ENCODE data around the gene SLC35F4.

- TF ChIP-seq, protein P1, sequence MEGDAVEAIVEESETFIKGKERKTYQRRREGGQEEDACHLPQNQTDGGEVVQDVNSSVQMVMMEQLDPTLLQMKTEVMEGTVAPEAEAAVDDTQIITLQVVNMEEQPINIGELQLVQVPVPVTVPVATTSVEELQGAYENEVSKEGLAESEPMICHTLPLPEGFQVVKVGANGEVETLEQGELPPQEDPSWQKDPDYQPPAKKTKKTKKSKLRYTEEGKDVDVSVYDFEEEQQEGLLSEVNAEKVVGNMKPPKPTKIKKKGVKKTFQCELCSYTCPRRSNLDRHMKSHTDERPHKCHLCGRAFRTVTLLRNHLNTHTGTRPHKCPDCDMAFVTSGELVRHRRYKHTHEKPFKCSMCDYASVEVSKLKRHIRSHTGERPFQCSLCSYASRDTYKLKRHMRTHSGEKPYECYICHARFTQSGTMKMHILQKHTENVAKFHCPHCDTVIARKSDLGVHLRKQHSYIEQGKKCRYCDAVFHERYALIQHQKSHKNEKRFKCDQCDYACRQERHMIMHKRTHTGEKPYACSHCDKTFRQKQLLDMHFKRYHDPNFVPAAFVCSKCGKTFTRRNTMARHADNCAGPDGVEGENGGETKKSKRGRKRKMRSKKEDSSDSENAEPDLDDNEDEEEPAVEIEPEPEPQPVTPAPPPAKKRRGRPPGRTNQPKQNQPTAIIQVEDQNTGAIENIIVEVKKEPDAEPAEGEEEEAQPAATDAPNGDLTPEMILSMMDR (conservative IDR thresholded peaks at IDR 0.05; ENCODE audit: low read depth, low read length) = no peak
- TF ChIP-seq EZH2phosphoT487 (IDR thresholded peaks at IDR 0.05; ENCODE audit: borderline replicate concordance, low read length) = no peak
Measured at GRCh38 chr14:57749267-57749666, 116.6 kb downstream of the SLC35F4 start.
